GM12878 (cell line): ENCODE results near the gene MACROD2. TPM values are rescaled to one million over a fixed set of nuclear protein-coding genes. Genes with fewer than 3 reads are reported as not detected.

Experiments used
- ATAC-seq: fragments of 200-7000 bp; cut with Tn5 transposase; 3 replicates; pipeline ENCODE4 v1.9.1; 2020; ENCODE audit warnings: mild to moderate bottlenecking, moderate library complexity
- BruUV-seq: library from RNA; stranded (reverse); fragments of 400-500 nt; replicated peaks from 2 replicates; lab custom pipeline; 2021; lab: Mats Ljungman, UMichigan
- CTCF ChIA-PET: fragments of 300-600 bp; sonication (Branson Sonifier 250); formaldehyde crosslinking; extraction: SDS; loops from one replicate; lab custom pipeline; 2021; ENCODE audit warnings: inconsistent platforms; lab: Yijun Ruan, JAX
- POLR2A ChIA-PET: fragments of 350-600 bp; formaldehyde crosslinking; extraction: SDS; loops from one replicate; lab custom pipeline; 2021; ENCODE audit warnings: inconsistent platforms; lab: Charles Lee
- RAD21 ChIA-PET: fragments of 300-600 bp; sonication (Branson Sonifier 250); formaldehyde crosslinking; loops from one replicate; lab custom pipeline; 2023; ENCODE audit warnings: antibody characterized with exemption; ENCODE audit not compliant: unreplicated experiment; lab: Charles Lee
- SMC1A ChIA-PET: fragments of 300-600 bp; sonication (Branson Sonifier 250); formaldehyde crosslinking; loops from one replicate; lab custom pipeline; 2023; ENCODE audit not compliant: unreplicated experiment, uncharacterized antibody; lab: Charles Lee
- DNase-seq: peaks from one replicate; pipeline ENCODE4 v3.0.0-alpha.2; 2011; ENCODE audit warnings: low read depth, low spot score
- FAIRE-seq: peaks from 3 replicates; lab custom pipeline; 2011; peaks lifted over from hg19 to GRCh38; lab: Jason Lieb, UNC
- H2AFZ ChIP-seq: 2 replicates; pipeline ENCODE4 v1.6.0; 2011; ENCODE audit warnings: low read depth, low read length, control low read depth; ENCODE audit not compliant: control insufficient read depth
- H3K27ac ChIP-seq: 2 replicates; pipeline ENCODE4 v1.5.1; 2011; ENCODE audit warnings: control low read depth; ENCODE audit not compliant: control insufficient read depth, insufficient read depth
- H3K27me3 ChIP-seq, 2 experiments: replicated peaks in 1 of 2; 2 replicates each; pipeline versions ENCODE4 v1.6.0 to v1.6.1; 2011; ENCODE audit warnings: low read length in 1 of 2; ENCODE audit not compliant: control insufficient read depth in 2 of 2, insufficient read depth in 2 of 2
- H3K36me3 ChIP-seq, 2 experiments: 2 replicates each; pipeline ENCODE4 v1.5.1; 2011; ENCODE audit warnings: low read length in 1 of 2; ENCODE audit not compliant: control insufficient read depth in 2 of 2, insufficient read depth in 2 of 2
- H3K4me1 ChIP-seq: 2 replicates; pipeline ENCODE4 v1.6.1; 2011; ENCODE audit warnings: mild to moderate bottlenecking, low read length, moderate library complexity, mixed read lengths; ENCODE audit not compliant: control insufficient read depth, insufficient read depth
- H3K4me2 ChIP-seq: 2 replicates; pipeline ENCODE4 v1.6.0; 2011; ENCODE audit warnings: control low read depth; ENCODE audit not compliant: control insufficient read depth, insufficient read depth
- H3K4me3 ChIP-seq: fragments of 200-600 bp; sonication (generic); 2 replicates; pipeline ENCODE4 v1.5.1; 2016
- H3K79me2 ChIP-seq: 2 replicates; pipeline ENCODE4 v1.6.0; 2011; ENCODE audit warnings: low read length; ENCODE audit not compliant: control insufficient read depth, insufficient read depth
- H3K9ac ChIP-seq: 2 replicates; pipeline ENCODE4 v1.8.0; 2011; ENCODE audit warnings: low read length, control low read depth, mixed read lengths; ENCODE audit not compliant: control insufficient read depth, insufficient read depth
- H3K9me3 ChIP-seq: replicated peaks from 3 replicates; pipeline ENCODE4 v1.5.1; 2011; ENCODE audit warnings: mild to moderate bottlenecking, low read length; ENCODE audit not compliant: control insufficient read depth, insufficient read depth
- H4K20me1 ChIP-seq: 2 replicates; pipeline ENCODE4 v1.6.0; 2011; ENCODE audit not compliant: control insufficient read depth, insufficient read depth
- BCL11A ChIP-seq: IDR thresholded peaks from 2 replicates; pipeline ENCODE4 v1.6.1; 2011; ENCODE audit warnings: low read depth, low read length
- CBX3 ChIP-seq: fragments of 200-600 bp; sonication (generic); IDR thresholded peaks from 2 replicates; pipeline ENCODE4 v1.6.1; 2016; ENCODE audit warnings: low read depth, borderline replicate concordance
- IKZF2 ChIP-seq, 2 experiments: fragments of 450-650 bp; IDR thresholded peaks; 2 replicates each; pipeline ENCODE4 v1.6.1; 2017; ENCODE audit warnings: mild to moderate bottlenecking in 2 of 2, moderate library complexity in 2 of 2
- MYB ChIP-seq: fragments of 150-350 bp; IDR thresholded peaks from 2 replicates; pipeline ENCODE4 v1.6.1; 2014; ENCODE audit warnings: mild to moderate bottlenecking, low read depth, low read length, borderline replicate concordance
- RELA ChIP-seq: fragments of 450-650 bp; IDR thresholded peaks from 2 replicates; pipeline ENCODE4 v1.8.0; 2014; ENCODE audit warnings: borderline replicate concordance; ENCODE audit not compliant: partially characterized antibody
- YBX1 ChIP-seq: fragments of 450-650 bp; IDR thresholded peaks from 2 replicates; pipeline ENCODE4 v1.6.1; 2016; ENCODE audit warnings: antibody characterized with exemption
- ZBED1 ChIP-seq: IDR thresholded peaks from 2 replicates; pipeline ENCODE4 v1.6.1; 2016; ENCODE audit warnings: borderline replicate concordance
- in situ Hi-C: fragments of 300-500 bp; cut with MboI; formaldehyde crosslinking; loops from 9 replicates; pipeline ENCODE4 v1.14.3; 2018; ENCODE audit warnings: mixed read lengths
- intact Hi-C: fragments of 100-400 bp; cut with micrococcal nuclease; formaldehyde crosslinking; loops from one replicate; pipeline ENCODE4 v1.14.2; 2022; ENCODE audit not compliant: unreplicated experiment
- polyA plus RNA-seq, 11 experiments: library from polyadenylated mRNA; depleted of rRNA in 4 of 11; unstranded in 6 of 11; stranded (reverse) in 5 of 11; fragments of >200 nt; fragmentation: Nextera tagmentation in 4 of 11; fragmentation: Illumina TruSeq in 1 of 11; extraction: Ambion mirVana in 4 of 11; extraction: Trizol in 1 of 11; gene quantifications; 1 replicate in 1 of 11; 2 replicates in 10 of 11; pipeline versions ENCODE4 v1.2.1 to v1.2.3, GENCODE V29; 2011 to 2016; ENCODE audit warnings: inconsistent platforms in 2 of 11, missing spikeins in 2 of 11, low read depth in 1 of 11
- total RNA-seq, 4 experiments: library from RNA; depleted of rRNA in 3 of 4; stranded (reverse); fragments of >200 nt in 3 of 4; fragmentation: Illumina TruSeq in 1 of 4; extraction: Trizol in 1 of 4; gene quantifications; 2 replicates each; pipeline versions ENCODE4 v1.2.1 to v1.2.3, GENCODE V29; 2013 to 2021
- TF ChIP-seq, protein P1 (sequence below): fragments of 450-650 bp; formaldehyde crosslinking; IDR thresholded peaks from 2 replicates; pipeline ENCODE4 v1.4.0; 2020; ENCODE audit warnings: mild to moderate bottlenecking, moderate library complexity

MACROD2 gene
- total and polyA plus RNA-seq, 10 of the 15 experiments (the other 5 are each of a cell fraction or from before 2014, with no cell fraction given) = 1.1 to 21.5 (median 2.2) TPM

DNA sequence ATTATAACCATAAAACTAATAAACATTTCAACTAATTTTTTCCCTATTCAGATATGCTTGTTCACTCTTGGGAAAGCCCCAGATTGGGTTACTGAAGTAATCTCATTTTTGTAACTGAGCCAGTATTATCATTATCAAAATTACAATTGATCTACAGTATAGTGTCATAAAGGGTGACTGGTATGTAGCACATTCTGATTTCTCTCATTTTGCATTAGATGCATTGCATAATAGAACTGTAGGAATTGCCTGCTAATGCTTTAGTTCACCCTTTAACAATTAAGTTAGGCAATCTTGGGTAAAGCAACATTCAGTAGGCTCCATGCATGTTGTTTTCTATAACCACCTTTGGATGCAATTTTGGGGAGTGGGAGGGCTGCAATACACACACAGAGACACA, 492.9 kb downstream of the MACROD2 start:
- no TSS peak for BruUV-seq
- Histone ChIP-seq H3K9ac (no peak overlapping the region), H4K20me1 (no peaks in the 10 kb centered on the region), H3K4me1 (no peaks in the 10 kb centered on the region), H3K9me3 (no peaks in the 10 kb centered on the region), H3K4me3 (no peak overlapping the region), H3K79me2 (no peaks in the 10 kb centered on the region), H3K27me3 (no peaks in the 10 kb centered on the region), H3K4me2 (no peak overlapping the region), H2AFZ (no peak overlapping the region), H3K36me3 (no peaks in the 10 kb centered on the region), H3K27ac (no peak overlapping the region)
- FAIRE-seq (no peak), DNase-seq (no peak), ATAC-seq (no peak)
- no peak for TF ChIP-seq YBX1
- no peak for TF ChIP-seq BCL11A
- TF ChIP-seq RELA = no peak
- TF ChIP-seq ZBED1 = no peak
- no peak for TF ChIP-seq MYB
- TF ChIP-seq CBX3 = no peak
- TF ChIP-seq IKZF2 (IDR thresholded peaks at IDR 0.05) = no peak
- TF ChIP-seq, protein P1, sequence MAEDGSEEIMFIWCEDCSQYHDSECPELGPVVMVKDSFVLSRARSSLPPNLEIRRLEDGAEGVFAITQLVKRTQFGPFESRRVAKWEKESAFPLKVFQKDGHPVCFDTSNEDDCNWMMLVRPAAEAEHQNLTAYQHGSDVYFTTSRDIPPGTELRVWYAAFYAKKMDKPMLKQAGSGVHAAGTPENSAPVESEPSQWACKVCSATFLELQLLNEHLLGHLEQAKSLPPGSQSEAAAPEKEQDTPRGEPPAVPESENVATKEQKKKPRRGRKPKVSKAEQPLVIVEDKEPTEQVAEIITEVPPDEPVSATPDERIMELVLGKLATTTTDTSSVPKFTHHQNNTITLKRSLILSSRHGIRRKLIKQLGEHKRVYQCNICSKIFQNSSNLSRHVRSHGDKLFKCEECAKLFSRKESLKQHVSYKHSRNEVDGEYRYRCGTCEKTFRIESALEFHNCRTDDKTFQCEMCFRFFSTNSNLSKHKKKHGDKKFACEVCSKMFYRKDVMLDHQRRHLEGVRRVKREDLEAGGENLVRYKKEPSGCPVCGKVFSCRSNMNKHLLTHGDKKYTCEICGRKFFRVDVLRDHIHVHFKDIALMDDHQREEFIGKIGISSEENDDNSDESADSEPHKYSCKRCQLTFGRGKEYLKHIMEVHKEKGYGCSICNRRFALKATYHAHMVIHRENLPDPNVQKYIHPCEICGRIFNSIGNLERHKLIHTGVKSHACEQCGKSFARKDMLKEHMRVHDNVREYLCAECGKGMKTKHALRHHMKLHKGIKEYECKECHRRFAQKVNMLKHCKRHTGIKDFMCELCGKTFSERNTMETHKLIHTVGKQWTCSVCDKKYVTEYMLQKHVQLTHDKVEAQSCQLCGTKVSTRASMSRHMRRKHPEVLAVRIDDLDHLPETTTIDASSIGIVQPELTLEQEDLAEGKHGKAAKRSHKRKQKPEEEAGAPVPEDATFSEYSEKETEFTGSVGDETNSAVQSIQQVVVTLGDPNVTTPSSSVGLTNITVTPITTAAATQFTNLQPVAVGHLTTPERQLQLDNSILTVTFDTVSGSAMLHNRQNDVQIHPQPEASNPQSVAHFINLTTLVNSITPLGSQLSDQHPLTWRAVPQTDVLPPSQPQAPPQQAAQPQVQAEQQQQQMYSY (CRISPR knock-in tag) = no peak
- intact Hi-C loops = no loop called here
- in situ Hi-C loops = no loop called here
- ChIA-PET SMC1A (no interaction called here), POLR2A (no interaction called here), RAD21 (no interaction called here), CTCF (no interaction called here)
